ENCODE data around the gene NFE2L2.
A peak's percentile ranks its signal among the peaks of the same experiment; 100 is the strongest.
"Not testable (repeated sequence)": the region's sequence is repeated elsewhere in the genome, so short reads cannot be mapped to it uniquely, and the experiment has no call there.

The NFE2L2 gene

DNA sequence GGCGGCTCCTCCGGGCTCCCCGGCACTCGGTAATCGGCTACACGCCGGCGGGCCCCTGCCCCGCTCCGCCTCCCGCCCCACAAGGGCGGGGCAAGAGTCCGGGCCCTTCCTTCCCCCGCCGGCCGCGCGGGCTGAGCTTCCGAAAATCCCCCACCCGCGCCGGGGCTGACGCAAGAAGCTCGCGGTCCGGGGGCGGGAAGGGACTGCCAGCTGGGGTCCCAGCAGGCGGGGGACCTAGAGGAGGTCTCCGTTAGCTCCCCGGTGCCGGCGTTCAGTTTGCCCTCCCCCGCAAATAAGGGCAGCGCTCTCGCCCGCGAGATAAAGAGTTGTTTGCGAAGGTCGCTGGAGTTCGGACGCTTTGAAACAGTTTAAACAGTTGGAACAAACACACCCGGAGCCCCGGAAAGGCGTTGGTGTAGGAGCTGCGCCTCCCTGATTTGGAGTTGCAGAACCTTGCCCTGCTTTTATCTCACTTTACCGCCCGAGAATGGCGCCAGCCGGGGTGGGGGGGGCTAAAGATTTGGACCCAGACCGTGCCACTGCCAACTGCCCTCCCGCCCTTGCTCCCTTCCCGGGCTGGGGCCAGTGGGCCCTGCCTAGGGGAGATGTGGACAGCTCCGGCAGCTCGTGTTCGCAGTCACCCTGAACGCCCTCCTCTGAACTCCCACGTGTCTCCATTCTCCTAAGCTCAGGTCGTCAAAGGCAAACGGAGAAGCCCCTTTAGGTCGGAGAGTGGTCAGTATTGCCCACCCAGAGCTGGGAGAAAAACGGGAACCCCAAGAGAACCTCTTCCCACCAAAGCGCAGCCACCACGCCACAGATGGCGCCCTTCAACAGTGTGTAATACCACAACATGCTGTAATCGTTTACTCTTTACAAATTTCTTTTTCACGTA is at the start of gene NFE2L2:
Gene NFE2L2, minus strand, starts transcription at position 35 of the 895 bp plus-strand sequence. CDS start 151 bp downstream, outside the sequence.
- DNase-seq: peak; percentile 44

DNA sequence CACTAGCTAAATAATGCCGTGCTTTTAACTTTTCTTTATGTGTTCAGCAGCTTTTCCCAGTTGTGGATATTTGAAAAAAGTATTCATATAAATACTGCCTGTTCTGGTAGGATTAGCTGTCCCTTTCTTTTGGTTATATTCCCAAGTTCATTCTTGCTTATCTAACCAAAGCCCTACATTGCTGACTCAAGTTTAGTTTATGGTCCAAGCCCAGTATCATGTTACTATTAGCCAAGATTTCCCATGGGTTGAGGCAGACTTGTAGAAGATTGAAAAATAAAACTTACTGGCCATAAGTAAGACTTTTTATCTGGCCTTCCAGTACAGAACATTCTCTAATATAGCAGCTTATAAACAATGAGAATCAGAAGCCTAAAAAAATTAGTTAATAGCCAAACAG is 49.7 kb upstream of the NFE2L2 start:
- no peak for DNase-seq

DNA sequence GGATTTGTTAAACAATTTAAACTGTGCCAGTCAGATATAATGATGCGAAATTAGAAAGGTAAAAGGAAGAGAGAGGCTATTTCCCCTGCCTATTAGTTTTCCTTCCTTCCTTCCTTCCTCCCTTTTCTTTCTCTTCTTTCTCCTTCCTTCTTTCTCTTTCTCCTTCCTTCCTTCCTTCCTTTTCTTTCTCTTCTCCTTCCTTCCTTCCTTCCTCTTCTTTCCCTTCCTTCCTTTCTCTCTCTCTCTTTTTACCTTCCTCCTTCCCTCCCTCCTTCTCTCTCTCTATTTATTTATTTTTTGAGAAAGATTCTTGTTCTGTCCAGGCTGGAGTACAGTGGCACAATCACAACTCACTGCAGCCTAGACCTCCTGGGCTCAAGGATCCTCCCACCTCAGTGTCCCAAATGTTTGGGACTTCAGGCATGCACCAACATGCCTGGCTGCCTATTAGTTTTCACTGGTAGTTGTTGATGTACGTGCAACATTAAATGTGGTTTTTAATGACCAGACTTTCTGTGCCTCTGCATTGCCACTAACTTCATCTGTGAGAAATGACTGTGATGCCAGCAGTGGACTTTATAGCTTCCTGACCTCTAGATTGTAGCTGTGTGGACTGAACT is 48.7 kb upstream of the NFE2L2 start:
- no peak for DNase-seq

DNA sequence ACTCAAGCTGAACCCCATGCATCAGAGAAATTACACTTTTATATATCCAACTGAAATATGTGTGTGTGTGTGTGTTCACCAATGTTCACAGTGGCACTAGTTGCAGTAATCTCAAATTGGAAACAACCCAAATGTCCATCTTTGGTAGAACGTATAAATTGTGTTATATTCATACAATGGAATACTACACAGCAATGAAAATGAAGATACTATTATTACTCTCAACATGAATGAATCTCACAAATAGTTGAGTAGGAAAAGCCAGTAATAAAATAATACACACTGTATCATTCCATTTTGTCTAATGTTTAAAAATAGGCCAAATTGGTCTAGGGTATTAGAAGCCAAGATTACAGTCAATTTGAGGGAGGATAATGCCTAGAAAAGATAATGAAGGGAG is 48.0 kb upstream of the NFE2L2 start:
- no peak for DNase-seq

DNA sequence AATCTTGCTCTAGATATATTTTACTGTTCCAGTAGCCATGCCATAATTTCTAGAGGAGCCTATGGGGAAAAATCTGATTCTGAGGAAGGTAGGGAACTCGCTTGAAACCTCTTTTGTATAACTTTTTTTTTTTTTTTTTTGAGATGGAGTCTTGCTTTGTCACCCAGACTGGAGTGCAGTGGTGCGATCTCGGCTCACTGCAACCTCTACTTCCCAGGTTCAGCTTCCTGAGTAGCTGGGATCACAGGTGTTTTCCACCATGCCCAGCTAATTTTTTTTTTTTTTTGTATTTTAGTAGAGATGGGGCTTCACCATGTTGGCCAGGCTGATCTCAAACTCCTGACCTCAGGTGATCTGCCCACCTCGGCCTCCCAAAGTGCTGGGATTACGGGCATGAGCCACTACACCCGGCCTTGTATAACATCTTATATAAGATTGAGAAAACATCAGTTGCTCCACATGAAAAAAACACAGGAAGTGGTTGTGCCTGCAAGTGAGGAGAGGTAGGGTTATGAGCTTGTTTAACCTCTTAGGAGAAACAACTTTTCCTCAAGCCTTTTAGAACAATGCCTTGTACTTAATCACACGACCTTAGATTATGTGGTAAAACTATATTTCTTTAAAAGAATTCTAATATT is 45.3 kb upstream of the NFE2L2 start:
- DNase-seq: not testable (repeated sequence)

DNA sequence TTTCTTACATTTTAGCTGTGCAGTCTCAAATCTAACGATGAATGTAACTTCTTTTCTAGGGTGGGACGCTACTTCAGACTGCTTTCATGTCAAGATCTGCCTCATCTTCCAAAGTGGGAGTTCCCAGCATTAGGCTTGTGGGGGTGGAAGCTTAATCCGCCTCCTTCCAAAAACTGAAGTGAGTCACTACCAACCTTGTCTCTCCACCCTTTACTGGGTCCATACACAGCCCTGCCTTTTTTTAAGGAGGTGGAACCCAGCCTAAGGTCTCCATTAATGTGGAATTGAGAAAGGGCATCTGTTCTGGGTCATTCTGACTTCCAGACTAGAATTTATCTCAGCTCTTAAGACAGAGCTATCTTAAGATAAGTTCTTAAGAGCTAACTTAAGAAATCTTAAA is 42.0 kb upstream of the NFE2L2 start:
- DNase-seq: no peak

DNA sequence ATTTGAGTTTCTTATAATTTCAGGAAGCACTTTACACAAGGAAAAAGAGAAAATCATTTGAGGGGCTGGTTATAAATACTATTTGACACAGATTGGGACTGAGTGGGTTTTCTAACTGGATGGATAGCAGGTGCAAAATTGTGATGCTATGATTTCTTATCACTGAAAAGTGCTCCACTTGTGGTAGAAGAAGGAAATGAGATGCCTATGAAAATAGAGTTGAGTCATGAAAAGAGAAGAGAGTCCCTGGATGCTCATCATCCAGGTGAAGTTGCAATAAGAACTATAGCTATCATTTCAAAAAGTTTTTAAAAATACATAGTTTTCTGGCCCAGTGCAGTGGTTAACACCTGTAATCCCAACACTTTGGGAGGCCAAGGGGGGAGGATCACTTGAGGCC is 39.4 kb upstream of the NFE2L2 start:
- no peak for DNase-seq

DNA sequence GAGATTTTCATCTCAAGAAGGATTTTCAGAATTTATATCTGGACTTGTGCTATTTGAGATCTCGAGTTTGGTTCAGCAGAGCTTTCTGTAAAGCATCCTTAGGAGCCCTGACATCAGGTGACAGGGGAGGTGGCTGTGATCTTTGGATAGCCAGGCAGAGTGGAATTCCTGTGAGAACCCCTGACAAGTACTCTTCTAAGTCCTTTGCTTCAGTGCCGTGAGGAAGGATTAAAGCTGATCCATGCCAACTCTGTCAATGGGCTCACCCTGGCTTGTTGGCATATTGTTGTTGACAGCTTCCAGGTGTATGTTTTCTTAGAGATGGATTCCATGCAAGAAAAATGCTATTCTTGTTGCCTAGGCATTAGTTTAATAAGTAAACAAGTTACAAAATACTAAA is 38.0 kb upstream of the NFE2L2 start:
- no peak for DNase-seq

DNA sequence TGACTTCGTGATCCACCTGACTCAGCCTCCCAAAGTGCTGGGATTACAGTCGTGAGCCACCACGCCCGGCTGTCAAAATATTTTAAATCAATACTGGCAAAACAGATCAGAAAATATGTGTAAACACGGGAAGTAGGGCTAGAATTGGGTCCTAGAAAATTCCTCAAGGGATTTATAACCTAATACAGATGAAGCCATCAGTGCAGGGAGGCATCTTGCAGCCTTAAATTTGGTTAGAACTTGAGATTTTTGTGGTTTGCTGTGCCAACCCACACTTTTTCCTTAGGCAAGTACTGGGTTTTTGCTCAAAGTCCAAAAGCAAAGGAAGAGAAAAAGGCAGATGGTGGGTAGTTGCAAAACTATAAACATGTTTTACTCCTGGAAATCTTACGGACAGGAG is 33.7 kb upstream of the NFE2L2 start:
- no peak for DNase-seq

DNA sequence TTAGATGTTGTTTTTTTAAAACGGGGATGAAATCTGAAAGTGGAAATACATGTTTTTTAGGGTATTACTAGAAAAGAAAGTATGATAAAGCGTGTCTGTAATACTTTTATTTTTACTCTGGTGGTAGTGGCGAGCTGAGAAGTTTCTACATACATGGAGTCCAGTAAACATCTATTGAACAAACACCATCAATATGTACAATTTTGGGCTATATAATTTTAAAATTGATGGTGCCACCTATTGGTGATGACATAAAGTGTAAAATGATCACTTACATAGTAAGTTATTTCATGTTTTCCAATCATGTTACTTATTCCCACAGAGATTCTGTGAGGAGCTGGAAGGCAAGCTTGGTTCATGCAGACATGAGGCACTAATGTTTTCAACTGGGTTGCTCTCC is 31.5 kb upstream of the NFE2L2 start:
- no peak for DNase-seq

DNA sequence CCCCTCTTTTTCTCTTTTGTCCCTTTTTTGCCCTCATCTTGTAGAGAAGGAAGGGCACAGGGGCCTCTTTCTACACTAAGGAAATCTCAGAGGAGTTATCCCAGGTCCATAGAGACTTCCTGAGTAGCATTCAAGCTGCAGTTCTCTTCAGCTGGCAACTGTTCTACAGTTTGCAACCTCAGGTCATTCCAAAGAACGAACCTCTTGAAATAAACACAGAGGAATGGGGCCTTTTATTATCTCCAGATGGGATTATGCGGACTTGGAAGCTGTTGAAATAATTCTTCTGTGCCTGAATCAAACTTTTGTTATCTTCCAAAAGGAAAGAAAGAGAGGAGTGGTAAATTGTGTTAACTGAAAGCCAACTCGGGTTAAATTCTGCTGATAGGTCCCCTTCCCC is 31.0 kb upstream of the NFE2L2 start:
- DNase-seq: no peak

DNA sequence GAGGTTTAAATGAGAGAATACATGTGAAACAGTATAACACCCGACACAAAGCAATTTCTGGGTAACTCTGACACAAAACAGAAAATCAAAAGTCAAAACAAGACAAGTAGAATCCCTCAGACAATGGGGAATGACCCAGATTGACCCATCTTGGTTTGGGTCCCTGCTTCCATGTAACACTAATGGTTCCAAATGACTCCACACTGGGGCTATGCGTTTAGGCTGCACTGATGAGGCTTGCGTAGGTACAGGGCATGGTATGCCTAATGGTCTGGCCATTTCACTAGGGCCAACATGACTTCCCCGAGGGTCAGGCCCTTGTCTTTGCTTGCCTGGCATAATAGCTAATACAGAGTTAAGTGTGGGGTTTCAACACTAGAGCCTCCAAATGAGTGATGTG is 27.2 kb upstream of the NFE2L2 start:
- no peak for DNase-seq

DNA sequence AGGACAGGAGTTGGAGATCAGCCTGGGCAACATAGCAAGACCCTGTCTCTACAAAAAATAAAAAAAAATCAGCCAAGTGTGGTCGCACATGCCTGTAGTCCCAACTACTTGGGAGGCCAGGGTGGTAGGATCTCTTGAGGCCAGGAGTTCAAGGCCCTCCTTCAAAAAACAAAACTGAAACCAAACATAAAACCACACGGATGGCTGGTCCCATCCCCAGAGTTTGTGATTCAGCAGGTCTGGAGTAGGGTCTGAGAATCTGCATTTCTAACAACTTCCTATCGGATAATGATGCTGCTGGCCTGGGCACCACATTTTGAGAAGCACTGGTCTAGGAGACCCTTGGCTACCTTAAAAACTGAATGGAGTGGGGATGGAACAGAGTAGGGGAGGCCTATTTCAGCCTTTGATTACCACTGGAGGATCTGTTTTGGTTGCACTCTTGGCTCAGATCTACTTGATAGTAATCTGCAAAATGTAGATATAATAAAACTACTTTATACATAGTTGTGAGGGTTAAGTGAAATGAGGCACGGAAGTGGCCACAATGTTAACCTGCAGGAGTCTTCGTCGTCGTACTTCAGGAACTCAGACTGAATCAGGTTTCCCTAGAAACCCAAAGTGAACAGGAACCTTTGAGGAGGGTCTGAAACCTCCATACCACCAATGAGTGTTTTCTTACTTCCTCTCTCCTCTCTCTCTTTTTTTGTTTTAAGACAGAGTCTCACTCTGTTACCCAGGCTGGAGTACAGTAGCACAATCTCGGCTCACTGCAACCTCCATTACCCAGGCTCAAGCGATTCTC is 25.5 kb upstream of the NFE2L2 start:
- DNase-seq: no peak

DNA sequence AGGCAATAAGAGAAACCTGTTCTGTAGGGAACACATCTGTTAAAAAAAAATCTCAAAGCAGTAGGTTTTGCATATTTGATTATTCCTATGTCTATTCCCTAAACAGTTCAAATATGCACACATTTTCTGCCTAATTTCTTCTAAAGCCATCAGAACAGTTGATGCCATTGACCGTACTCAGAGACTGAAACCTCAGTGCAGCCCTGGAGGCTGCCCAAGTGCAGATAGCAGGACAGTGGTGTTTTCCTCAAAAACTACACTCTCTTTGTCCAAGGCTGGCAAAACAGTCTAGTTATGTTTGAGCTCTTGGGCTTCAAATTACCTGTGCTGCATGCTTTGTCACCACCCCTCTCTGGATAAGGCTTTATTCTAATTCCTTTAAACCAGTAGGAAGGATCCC is 23.3 kb upstream of the NFE2L2 start:
- DNase-seq: peak; percentile 21

DNA sequence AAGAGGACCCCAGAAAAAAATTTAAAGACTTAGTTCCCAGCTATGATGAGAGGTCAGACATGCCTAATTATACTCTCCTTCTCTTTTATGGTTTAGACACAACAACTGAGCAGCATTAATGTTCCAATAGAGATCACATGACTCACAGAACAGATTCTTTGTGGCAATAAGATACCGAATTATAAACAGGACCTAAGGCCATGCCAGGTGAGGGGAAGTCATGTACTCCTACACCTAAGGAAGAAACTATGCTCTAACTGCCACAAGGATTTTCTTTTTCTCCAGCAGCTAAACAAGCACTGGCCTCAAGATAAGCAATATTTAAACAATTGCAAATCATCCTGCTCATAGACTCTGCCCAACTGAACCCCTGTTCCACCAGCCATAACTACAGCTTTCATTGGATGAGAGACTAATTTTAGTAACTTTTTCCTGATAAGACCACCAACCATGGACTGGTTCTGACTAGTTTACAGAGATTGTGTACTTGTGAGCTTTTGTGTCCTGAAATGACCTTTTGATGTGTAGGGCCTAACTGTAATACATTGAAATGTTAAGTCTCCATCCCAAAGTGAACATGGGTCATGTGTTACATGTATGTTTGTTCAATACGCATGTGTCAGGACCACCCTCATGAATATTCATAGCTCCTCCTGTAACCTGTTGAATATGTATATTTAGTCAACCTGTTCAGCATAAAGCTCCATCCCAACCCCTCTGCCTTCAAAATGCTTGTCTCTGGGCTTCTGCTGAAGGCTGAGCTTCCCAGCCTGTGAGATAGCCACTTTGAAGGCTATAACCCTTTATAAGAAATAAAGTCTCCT is 21.6 kb upstream of the NFE2L2 start:
- DNase-seq: no peak

DNA sequence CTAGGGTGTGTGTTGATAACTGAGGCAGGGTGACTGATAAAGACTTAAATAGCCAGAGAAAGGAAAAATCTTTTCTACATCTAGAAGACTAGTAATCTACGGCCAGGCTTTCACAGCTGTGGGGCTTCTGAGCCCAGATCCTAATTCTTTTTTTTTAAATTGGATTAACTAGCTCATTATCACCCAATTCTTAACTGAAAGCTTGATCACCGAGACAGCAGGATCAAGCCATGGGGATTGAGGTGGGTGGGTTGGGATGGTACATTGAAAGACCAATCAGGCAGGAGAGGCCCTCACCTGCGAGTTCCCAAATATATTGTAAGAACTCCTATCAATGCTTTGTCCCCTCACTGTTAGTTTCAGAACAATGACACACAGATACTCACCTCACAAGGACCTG is 20.0 kb upstream of the NFE2L2 start:
- no peak for DNase-seq

DNA sequence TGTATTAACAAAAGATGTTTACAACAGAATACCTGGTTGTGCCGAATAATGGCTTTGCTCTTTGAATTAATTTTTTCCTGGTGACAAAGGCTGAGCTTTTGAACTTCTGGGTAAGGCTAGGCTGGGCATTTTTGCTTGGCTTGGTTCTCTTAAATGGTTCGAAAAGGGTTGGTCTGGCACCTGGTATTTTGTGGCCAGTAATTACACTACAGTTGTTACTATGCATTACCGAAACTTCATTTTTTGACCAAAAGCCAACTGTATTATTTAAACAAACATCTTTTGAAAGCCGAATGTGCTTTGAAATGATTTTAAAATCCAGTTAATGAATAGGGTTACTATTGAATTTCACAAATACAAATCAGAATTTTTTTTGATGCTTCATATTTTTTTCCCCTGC is 19.4 kb upstream of the NFE2L2 start:
- DNase-seq: no peak

DNA sequence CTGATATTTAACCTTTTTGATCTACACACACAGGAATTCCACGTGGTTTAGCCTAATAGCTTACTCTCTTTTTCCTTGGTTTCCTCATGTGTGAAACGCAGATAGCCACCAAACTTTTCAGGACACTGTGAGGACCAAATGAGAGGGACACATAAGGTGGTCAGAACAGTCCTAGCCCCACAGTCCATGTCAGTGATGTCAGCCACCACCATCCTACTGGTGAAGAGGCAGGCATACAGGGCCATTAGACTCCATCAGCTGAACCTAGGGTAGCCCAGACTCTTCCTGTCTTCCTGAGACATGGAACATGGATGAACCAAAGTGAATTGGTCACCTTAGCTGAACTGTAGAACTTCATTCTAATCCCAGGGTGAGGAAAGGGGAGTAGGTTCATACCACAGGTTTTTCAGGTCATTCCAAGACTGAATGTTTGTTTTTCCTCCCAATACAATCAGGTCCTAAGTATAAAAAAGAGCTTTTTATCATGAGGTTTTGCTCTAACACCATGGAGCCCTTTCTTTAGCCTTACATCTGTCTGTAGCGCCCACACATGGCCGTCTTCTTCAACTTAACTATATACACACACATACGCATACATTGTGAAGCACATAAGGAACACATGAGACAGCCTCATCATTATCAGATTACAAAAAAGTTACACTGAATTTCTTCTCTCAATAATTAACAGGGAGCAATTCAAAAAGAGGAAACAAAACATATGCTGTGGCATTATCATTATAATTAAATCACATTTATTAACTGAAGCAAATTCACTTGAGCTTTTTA is 18.5 kb upstream of the NFE2L2 start:
- no peak for DNase-seq

DNA sequence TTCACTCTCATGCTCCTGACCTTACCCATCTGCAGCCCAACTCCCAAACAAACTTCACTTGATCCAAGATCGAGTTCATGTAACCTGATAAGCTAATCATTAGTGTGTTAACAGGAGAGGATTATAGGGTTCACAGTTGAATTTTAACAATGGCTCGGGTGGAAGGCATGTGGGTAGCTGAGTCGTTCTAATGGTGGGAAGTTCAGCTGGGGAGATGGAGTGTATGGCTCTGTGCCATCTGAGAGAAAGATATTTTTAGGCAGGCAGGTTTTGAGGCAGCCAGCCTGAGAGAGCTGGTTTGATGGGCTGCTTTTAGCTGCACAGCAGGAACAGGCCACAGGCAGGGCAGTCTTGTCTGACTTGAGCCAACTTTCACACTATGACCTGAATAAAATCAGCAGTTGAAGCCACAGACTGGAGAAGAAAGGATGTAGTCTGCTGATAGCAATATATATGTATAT is 17.7 kb upstream of the NFE2L2 start:
- no peak for DNase-seq

DNA sequence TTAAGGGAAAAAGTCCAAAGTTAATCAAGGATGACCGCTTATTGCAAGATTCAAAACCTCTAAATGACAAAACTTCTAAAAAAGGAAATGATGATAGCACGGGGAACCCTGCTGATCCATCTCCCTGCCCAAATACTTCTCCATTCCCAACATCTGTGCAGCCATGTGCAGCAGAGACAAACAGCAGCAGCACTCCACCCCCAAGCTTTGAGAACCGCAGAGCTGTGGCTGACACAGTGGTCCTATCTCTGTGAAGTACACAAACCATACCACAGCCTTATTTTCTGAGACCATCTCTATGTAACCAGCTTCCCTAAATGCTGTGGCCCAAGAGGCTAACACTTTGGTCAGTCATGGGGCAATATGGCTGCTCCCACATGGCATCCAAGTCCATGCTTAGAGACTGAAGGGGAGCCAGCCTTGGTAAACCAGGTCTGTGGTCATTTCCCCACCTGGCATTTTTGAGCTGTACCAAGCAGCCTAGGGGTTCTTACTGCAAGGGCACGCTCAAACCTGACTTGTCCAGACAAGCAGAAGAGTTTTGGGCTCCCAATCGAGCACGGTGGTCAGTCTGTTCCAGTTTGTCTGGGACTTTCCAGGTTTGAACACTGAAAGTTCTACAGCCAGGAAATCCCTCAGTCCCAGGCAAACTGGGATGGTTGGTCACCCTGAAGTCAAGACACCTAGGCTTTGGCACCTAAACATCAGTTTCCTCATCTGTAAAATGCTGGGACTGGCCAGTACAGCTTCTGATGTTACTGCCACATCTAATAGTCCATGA is 17.1 kb upstream of the NFE2L2 start:
- DNase-seq: no peak

DNA sequence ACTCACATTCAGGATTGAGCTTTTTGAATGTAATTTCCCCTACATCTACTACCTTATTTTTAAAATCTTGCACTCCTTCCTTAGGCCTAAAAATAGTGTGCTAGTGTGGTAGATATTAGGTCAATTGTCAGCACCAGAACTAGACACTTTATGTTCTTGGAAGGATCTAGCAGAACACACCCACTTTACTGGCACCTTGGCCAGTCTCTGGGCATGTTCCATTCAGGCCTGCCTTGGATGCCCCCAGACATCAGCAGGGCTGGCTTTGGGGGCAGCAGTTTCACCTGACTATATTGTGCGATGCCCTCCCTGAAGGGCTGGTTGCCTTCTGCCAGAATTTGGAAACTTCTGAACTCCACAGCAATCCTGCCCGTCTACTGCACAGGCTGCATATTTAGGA is 15.3 kb upstream of the NFE2L2 start:
- DNase-seq: no peak
